HG02610 (cell line): ENCODE results near the gene GALNT16.
A peak's percentile ranks its signal among the peaks of the same experiment; 100 is the strongest.

Source experiments
- ATAC-seq: cut with Tn5 transposase; IDR thresholded peaks from one replicate; pipeline ENCODE4 v1.9.1; 2021; ENCODE audit warnings: mild to moderate bottlenecking, moderate library complexity; ENCODE audit not compliant: unreplicated experiment

Gene GALNT16

DNA sequence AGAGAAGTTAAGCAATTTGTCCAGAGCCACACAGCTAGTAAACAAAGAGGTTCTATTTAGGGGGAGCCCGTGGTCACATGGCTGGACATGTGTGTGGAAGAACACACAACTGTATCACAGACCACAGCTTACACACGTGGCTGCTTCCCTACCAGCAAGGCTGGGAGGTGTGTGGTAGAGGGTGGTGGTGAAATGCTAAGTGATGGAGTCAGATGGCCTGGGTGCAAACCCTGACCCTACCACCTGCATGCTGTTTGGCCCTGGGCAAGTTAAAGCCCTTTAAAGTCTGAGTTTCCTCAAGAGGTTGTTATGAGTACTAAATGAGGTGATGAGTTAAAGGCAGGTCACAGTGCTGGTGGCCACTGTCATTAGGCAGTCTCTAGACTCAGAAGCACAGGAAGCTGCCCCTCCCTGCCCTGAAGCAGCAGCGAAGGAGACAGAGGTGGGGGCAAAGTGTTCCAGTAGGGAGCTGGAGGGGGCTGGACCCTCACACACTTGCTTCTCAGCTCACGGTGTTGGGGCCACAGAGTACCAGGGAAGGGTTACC is 73.9 kb downstream of the GALNT16 start:
- ATAC-seq: no peak

GRCh38 chr14:69334576-69334975 is 74.6 kb downstream of the GALNT16 start:
- no peak for ATAC-seq

- ATAC-seq: no peak
These were observed 75.4 kb downstream of the GALNT16 start for GRCh38 chr14:69335371-69335771.

DNA sequence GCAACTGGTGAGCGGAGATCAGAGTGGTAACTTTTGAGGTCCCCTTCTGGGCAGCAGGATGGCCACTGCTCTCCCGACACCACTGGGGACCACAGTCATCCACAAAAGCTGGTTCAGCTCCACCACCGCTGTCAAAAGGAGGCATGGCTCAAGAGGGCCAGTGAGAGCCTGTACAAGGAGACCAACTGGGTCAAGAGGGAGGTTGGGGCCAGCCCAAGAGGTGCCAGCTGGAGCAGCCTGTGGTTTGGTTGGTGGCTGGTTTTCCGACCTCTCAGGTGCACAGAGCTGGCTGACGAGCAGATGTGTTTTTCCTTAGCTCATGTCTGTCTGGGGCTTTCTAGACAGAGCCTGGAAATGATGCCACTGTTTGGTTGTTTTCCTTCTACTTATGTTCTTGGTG is 78.0 kb downstream of the GALNT16 start:
- ATAC-seq: no peak

DNA sequence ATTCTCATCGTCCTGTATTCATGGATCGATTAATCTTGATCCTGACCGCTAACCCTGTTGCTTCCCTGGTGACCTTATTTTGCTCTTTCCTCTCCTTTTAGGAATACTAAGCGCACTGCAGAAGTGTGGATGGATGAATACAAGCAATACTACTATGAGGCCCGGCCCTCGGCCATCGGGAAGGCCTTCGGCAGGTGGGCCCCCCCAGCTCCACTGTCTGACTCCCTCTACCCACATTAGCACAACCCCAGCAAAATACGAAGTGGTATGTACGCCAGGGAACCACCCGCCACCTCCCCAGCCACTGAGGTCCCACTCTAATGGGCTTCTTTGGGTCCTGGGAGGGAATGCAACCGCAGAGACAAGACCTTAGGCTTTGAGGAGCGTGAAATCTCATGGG is 79.5 kb downstream of the GALNT16 start:
- ATAC-seq: no peak

DNA sequence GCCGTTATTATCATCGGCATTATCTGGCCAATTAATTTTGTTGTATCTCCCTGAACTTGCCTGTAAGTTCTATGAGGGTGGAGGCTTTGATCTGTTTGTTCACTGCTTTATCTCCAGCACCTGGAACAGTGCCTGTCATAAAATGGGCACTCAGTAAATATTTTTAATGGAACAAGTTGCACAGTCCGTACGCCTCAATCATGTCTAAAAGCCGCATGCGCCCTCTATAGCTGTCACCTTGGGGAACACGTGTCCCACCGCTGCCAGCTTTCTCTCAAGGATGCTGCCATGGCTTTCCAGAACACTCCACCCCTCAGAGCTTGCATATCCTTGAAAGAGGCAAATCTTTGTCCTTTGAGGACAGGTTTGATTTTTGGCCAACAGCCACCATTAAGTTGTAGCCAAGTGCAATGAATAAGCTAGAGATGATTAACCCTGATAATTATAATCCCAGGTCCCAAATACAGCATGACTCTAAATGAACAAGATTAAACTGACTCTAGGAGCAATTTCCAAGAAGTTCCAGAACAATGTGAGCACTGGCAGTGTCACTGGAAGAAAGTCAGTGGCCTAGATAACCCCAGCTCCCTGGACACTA is 83.1 kb downstream of the GALNT16 start:
- no peak for ATAC-seq

DNA sequence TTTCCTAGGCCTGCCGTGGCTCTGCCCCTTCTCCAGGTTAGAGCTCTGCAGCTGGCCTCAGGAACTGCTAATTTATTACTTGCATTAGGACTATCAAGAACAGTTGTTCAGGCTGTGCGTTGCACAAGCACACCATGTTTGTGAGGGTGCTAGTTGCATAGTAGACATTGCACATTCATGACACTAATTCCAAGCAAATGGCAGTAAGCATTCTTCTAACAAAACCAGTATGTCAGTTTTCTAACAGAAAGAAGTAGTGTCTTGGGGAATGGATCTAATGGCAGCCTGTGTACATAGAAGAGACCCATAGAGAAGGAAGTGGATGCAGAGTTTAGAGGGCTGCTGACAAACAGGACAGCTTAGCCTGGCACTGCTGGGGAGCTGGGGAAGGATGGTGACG is 84.2 kb downstream of the GALNT16 start:
- no peak for ATAC-seq

DNA sequence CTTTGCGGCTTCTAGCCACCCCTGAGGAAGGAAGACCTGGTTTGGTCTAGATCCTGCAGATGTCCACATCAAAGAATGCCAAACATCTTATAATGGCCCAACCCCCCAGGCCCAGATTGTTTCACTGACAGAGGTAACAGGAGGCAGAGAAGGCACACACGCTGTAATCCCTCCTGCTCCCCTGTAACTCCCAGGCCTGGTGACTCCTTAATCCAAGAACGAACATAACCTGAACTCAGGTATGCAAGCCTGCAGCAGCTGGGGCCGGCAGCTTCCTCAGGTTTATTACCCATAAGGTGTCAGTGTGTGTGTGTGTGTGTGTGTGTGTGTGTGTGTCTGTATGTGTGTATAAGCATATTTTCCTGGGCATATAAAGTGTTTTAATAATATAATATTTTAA is 85.4 kb downstream of the GALNT16 start:
- no peak for ATAC-seq

- ATAC-seq: no peak
These were observed 86.8 kb downstream of the GALNT16 start for GRCh38 chr14:69346710-69347109.

DNA sequence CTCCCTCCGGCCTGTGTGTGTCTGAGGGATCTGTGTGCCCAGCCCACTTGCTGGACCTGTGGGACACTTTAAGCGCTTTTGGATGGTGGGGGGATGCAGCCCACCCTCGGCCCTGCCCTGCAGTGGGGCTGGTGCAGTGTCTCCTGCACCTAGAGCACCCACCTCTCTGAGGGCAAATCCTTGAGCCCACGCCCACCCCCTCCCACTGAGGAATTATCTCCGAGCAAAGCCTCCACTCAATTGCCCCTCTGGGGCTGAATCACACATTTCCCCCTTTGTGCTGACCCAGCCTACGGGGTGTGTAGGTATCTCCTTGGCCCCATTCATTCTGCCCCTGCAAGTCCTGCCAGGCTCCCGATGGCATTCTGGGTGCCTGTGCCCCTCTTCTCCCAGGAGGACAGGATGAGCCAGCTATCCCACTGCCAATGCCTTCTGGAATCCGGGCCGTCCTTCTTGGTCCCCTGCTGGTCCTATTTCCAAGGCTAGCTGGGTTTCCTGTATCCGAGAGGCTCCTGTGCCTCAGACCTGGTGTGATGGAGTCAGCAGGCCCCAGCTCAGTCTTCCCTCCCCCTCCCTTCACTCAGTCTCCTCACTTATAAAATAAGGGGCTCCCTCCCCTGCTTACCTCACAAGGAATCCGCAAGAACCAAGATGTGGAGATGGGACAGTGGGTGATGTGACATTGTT is 89.3 kb downstream of the GALNT16 start:
- no peak for ATAC-seq

DNA sequence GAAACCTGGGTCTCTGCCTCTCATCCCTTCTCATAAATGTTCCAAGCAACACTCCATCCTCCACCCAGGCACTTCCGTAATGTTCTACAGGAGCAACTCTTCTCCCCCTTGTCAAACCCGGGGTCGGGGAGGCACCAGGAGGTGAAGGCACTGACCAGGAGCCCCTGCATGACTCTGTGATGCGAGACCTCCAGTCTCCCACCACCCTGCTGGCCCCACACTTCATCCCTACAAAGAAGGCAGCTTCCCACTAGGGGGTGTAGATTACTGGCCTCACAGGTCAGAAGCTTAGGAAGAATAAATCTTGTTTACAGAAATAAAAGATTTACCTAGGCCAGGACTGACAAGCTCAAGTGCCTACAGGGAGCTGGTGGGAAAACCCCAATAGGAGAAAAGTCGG is 90.9 kb downstream of the GALNT16 start:
- ATAC-seq: no peak

DNA sequence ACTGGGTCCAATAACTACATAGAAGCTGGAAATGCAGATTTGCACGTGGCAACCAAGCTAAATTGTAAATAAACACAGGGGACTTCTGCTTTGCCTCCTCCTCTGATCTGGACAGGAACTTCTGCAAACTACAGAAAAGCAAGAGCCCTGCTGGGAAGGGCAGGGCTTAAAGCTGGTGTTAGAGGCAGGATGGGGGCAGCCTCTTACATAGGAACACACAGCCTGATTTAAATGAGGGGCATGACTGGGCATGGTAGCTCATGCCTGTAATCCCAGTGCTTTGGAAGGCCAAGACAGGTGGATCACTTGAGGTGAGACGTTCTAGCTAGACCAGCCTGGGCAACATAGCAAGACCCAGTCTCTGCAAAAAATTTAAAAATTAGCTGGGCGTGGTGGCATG is 91.4 kb downstream of the GALNT16 start:
- ATAC-seq: no peak

- ATAC-seq: no peak
These were observed 92.0 kb downstream of the GALNT16 start for GRCh38 chr14:69351911-69352310.

- no peak for ATAC-seq
These were observed 93.2 kb downstream of the GALNT16 start for GRCh38 chr14:69353168-69353567.

- peak; percentile 87 for ATAC-seq
These were observed 94.6 kb downstream of the GALNT16 start for GRCh38 chr14:69354383-69355153.

DNA sequence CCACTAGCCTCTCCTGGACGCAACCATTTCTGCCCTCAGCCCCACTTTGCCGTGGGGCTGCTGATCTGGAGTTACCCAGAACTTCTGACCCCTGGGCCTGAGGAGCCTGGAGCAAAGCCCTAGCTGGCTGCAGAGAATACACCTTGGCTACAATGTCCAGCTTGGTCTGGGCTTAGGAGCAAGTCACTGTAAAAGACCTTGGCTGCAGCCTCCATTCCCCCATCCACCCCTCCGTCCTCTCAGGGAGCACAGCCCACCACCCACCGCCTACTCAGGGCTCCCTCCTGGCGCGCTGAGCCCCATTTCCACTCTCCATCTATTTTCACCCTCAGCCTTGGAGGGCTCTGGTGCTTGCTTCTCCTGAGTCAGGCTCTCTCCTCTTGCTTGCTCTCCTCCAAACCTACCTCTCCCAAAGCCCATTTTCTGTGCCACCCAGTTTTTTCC is 95.2 kb downstream of the GALNT16 start:
- no peak for ATAC-seq

DNA sequence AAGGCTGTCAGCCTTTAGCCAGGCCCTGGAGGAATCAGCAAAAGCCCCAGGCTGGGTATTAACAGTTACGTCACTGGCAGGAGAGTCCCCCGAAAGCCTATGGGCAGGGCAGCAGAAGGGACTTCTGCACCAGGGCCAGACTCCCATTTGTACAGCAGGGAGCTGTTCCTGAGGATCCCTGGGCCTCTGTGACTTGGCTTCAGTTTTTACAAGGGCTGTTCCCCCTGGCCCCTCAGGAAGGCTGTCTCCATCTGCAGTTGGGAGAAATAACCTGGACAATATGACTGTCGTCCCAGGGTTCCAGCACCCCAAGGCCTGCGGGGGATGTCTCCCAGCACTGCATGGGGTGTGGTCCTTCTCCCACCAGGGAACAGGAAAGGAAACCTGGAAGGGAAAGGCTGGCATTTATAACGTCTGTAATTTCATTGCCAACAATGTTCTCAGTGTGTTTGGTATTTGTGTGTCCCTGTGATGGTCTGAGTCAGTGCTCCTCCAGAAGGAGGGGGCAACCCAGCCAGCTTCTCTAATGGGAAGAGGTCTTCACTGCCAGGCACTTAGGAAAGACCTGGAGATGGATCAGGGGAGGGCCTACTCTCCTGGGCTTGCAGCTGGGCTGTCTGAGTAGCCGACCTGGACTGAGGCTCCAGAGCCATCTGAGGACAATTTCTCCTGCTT is 95.8 kb downstream of the GALNT16 start:
- no peak for ATAC-seq

GRCh38 chr14:69356903-69357543 is 97.1 kb downstream of the GALNT16 start:
- ATAC-seq: no peak

- ATAC-seq: no peak
These were observed 97.7 kb downstream of the GALNT16 start for GRCh38 chr14:69357544-69358200.
